ENCODE data around the gene PADI2.

The PADI2 gene

DNA sequence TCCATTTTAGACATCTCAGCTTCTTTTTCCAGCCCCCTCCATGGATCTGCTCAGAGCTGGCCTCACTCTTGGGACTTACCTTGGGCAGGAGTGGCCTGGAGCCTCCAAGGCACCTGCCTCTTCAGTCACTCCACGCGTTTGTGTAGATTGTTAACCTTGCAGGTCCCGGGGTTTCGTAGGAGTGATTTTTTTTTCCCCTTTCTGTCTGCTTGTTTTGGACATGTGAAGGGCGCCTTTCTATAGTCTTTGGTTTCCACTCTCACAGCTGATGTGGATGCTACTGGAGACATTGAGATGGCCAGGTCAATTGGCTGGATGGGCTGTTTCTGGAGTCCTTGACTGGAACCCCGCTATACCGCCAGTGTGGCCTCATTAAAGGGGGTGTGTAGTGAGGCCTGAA, 63.5 kb downstream of the PADI2 start:
- no peak for DNase-seq (ENCODE audit: low read depth in 2 of 2)

DNA sequence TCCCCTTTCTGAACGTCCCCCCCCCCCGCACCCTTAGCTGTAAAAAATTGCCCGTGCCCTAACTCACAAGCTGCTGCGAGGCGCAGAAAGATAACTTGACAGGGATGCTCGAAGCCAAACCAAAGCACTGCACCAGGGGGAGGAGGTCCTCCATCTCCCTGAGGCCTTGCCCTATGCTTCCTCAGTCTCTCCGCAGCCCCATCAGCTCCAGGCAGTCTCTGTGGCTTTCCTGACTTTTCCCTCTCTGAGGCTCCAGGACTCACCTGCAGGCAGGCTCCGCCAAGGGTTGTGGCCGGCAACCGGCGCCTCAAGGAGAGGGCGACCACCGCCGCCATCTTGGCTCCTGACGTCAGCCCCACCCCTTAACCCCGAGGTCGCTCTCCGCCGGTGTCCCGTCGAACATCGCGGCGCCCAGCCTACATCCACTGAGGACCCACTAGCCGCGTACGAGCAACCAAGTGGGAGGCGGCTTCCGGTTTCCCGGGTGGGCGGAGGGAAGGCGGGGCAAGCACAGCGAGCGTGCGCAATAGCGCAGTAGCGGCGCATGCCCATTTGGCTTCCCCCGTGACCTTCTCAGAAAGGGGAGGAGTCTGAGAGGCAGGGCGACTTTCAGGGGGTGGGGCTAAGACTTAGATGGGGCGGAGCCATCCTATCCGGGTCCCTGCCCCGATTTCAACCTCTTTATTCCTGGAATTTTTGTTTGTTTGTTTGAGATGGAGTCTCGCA, 65.4 kb downstream of the PADI2 start, which contains the start of gene SDHB:
Gene SDHB (minus strand): TSS at position 348 of the 726 bp plus-strand sequence. CDS start 13 bp downstream, at position 335.
- DNase-seq (ENCODE audit: low read depth in 2 of 2) = peak; percentile 98 to 99

DNA sequence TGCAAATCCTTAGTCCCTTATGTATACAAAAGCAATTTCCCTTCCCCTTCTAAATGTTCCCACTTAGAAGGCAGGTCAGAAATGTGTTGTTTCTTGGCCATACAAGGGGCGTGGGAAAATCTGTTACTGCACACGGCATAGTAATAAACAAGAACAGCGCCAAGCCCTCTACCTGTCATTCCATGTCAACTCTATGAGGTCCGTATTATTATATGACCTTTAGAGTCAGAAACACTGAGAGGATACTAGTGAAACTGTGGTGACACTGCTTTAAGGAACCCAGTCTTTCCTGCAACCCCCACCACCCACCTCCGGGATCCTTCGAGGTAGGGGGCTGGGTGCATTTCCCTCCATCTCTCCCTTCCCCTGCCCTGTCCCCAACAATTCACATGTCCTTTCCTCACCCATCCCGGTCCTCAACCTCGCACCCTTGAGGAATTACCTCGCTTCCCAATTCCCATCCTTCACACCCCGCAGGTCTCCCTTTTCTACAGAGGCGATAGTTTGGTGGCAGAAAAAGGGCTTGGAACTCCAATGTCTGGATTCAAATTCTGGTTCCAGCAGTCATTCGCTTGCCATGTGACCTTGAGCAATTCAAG, 66.1 kb downstream of the PADI2 start:
- no peak for DNase-seq (ENCODE audit: low read depth in 2 of 2)

DNA sequence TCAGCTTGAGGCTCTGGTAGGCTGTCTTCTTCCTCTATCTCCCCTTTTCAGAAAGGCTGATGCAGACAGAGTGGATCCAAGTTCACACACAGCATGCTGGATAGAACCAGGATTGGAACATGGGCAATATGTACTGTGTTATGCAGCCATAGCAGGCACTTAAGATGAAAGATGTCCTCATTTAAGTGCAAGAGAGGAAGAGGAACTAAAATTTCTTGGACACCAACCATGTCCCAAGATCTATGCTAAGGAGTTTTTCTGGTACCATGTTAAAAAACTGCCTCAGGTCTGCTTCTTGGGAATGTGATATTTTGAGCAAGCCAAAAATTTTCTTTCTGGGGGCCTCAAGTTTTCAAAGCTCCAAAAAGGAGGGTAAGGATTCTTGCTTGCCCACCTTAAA, 66.6 kb downstream of the PADI2 start:
- DNase-seq (ENCODE audit: low read depth in 2 of 2) = no peak

DNA sequence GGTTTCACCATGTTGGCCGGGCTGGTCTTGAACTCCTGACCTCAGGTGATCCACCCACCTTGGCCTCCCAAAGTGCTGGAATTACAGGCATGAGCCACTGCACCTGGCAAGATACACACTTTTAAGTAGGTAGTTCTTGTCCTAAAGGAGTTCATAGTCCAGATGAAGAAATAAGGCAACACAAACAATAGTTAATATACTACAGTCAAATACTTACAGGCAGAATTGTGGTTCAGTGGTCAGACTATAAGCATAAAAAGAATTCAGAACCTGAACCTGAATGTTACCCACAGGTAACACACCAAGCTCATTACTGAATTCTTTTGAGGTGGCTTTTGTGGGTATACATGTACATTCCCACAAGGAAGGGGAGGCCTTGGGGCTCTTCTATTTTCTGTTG, 67.2 kb downstream of the PADI2 start:
- DNase-seq (ENCODE audit: low read depth in 2 of 2) = no peak

DNA sequence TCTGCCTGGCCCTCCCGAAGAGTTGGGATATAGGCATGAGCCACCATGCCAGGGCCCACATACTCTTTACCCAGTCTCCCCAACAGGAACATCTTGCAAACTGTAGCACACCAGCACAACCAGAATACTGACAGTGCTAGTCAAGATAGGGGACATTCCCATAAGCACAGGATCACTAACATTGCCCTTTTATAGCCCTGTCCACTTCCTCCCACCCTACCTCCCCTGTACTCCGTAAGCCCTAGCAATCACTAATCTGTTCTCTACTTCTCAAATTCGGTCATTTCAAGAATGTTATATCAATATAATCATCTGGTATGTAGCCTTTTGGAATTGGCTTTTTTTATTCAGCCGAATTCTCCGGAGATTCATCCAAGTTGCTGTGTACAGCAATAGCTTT, 71.3 kb downstream of the PADI2 start:
- DNase-seq (ENCODE audit: low read depth in 2 of 2) = no peak

DNA sequence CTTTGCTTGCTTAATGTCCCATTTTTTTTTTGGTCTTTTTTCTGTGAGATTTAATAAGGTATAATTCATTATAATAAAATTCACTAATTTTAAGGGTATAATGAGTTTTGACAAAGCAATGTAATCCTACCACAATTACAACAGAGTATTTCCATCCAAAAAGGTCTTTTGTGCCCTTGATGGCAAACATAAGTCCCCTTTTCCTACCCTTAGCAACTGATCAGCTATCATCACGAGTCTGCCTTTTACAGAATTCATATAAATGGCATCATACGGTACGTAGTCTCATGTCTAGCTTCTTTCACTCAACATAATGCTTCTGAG, 73.0 kb downstream of the PADI2 start:
- no peak for DNase-seq (ENCODE audit: low read depth in 2 of 2)

DNA sequence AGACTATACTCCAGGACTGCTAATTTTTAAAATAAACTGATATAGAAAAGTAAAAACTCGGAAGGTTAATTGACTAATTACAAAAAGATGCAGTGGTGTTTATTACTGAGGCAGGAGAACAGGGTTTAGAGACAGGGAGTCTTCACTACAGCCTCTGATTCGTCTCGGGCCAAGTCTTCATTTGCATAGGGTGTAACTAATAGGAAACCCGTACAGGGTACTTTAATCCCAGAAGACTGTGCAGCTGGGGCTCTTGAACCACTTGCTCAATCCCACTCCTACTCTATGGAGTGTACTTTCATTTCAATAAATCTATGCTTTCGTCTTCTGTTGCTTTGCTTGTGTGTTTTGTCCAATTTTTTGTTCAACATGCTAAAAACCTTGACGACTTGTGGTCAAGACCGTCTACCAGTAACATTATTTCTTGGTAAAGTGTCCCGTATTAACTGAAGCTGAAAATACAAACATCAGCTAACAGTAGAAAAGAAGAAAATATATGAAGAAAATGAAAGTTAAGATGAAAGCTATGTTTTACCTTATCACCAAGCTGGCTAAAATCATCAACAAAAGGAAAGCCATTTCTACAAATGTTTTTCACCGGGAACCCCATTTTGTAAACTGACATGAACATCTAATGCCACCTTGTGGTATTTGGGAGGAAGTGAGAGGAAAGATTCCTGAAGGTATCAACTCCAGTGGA, 73.5 kb downstream of the PADI2 start:
- DNase-seq (ENCODE audit: low read depth in 2 of 2) = no peak

DNA sequence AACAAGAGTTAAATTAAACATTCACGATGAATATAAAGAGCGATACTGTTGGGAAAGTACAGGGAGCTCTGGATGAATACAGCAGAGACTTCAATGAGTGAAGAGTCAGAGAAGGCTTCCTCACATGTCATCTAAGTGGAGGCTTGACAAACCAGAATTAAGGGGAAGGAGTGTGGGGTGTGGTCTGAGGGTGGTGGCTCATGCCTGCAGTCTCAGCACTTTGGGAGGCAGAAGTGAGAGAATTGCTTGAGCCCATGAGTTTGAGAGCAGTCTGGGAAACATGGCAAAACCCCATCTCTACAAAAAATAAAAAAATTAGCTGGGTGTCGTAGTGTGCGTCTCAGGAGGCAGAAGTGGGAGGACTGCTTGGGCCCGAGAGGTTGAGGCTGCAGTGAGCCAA, 74.1 kb downstream of the PADI2 start:
- no peak for DNase-seq (ENCODE audit: low read depth in 2 of 2)

DNA sequence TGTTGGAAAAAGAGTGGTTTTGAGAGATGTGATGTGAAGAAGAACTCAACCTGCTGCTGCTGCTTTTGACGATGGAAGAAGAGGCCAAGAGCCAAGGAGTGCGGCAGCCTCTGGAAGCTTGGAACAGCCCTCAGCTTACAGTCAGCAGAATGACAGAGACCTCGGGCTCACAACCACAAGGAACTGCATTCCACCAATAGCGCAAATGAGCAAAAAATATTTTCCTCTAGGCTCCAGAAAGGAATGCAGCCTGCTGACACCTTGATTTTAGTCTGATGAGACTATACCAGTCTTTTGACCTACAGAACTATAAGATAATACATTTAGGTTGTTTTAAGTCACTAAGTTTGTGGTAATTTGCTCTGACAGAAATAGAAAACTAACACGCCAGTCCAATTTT, 75.6 kb downstream of the PADI2 start:
- DNase-seq (ENCODE audit: low read depth in 2 of 2) = no peak

DNA sequence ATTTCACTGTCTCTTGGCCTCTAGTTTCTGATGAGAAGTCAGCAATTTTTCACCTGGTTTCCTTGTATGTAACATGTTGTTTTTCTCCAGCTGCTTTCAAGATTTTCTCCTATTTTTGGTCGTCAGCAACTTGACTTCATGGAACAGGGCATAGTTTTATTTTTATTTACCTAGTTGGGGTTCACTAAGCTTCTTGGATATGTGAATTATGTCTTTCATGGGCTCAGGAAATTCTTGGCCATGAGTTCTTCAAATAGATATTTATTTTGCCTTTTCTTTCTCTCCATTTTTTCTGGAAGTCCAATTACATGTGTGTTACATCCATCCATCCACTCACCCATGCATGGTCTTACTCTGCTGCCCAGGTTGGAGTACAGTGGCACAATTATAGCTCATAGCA, 79.1 kb downstream of the PADI2 start:
- DNase-seq (ENCODE audit: low read depth in 2 of 2) = no peak

DNA sequence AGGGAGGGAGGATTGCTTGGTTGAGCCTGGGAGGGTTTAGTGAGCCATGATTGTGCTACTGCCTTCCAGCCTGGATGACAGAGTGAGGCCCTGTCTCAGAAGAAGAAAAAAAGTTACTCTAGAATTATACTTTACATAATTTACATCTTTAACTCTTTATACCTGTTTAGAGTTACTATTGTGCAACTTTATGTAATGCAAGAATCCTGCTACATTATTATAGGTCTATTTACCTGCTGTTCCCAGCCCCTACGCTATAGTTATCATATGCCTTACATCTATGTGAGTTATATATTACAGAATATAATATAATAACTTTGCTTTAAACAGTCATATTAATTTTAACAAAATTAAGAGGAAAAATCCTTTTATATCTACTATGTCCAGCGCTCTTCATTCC, 79.7 kb downstream of the PADI2 start:
- DNase-seq (ENCODE audit: low read depth in 2 of 2) = no peak

DNA sequence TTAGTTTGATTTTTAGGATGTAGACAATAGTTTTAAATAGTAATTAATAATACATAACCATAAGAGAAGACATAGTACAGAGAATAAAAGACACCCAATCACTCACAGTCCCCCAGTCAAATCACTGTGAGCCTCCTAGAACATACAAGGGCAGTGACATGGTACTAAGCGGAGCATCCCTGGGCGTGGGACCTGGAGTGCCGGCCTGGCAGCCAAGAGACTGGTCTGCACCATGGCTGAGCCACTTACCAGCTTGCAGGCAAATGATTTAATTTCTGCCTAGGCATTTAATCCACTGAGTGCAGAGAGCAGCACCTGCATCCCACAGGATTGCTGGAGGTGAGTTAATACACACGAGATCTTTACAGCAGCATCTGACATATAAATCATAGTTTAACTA, 85.8 kb downstream of the PADI2 start:
- DNase-seq (ENCODE audit: low read depth in 2 of 2) = no peak

DNA sequence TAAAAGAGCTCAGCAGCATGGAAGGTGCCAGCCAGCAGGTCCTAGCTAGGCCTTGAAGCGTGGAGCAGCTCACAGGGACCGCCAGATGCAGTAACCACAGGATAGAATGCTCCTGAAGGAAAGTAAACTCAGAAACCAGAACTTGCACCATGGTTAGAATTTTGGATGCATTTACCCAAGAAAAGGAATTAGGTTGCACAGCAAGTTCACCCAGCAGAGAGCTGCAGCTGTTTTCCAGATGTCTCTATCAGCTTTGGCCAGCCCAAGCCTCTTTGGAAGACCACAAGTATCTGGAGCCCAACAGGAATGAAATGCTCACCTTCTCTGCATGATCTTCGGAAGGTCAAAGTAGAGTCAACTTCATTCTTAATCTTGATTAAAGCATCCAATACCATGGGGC, 86.5 kb downstream of the PADI2 start:
- no peak for DNase-seq (ENCODE audit: low read depth in 2 of 2)

DNA sequence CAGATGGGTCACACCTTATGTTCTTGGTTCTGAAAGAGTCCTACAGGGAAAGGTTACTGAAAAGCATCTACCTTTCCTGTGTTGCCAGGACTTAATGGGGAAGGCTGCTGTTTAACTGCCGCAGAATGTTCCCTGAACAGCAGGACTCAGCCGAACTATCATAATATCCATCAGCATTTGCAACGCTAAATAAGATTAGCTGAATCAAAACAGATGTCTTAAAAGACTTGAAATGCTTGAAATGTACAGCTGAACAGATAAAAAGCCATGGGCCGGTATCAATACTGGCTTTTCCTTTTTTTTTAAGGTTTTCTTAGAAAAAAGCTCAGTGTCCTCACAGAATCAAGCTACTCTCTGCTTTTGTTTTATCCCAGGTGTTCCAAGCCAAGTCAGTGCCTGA, 87.8 kb downstream of the PADI2 start:
- no peak for DNase-seq (ENCODE audit: low read depth in 2 of 2)

DNA sequence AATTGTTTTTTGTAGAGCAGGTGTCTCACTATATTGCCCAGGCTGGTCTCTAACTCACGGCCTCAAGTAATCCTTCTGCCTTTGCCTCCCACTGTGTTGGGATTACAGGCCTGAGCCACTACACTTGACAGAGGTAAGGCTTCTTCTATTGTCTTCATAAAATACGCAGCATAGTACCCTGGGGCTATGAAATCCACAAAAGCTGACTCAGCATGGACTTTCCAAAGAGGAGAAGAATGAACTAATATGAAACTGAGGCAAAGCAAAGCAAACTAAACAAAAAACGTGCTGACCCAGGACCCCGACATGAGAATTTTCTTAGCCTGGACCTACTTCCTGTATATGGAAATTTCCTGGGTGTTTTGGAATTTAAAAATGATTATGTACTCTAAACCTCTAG, 89.0 kb downstream of the PADI2 start:
- no peak for DNase-seq (ENCODE audit: low read depth in 2 of 2)

DNA sequence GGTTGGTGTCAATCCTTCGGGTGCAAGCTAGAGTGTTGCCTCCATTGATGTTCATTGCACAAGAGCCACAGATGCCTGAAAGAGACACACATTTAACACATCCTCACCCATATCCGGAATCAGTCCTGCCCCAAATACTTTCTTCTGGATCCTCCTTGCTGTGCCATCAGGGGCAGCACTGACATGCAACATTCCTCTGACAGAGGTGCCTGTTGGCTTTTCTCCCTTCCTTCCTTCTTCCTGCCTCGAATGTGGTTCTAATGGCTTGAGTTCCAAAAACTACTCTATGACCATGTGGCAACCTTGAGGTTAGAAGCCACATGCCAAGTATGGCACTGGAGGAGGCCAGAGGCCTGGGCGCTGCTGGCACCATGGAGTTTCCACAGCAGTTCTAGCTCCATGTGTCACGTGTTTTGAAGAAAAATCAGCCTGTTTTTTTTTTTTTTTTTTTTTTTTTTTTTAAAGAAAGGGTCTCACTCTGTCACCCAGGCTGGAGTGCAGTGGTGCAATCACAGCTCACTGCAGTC, 90.5 kb downstream of the PADI2 start:
- DNase-seq (ENCODE audit: low read depth in 2 of 2) = no peak

DNA sequence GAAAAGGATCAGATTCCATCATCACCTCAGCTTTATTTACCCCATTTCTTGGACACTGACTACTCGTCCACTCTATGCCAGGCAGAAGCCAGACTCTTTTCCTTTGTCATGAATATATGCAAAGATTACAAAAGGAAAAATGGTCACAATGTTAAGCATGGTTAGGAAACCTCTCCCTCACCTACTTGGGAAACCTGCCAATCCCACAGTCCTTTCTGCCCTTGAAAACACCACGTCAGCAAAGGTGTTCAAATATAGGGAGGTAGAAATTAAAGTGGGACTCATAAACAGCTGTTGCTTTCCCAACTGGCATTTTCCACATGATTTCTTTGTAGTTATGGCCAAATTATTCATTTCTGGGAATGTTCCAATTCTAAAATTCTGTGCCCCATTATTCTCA, 91.4 kb downstream of the PADI2 start:
- DNase-seq (ENCODE audit: low read depth in 2 of 2) = no peak

DNA sequence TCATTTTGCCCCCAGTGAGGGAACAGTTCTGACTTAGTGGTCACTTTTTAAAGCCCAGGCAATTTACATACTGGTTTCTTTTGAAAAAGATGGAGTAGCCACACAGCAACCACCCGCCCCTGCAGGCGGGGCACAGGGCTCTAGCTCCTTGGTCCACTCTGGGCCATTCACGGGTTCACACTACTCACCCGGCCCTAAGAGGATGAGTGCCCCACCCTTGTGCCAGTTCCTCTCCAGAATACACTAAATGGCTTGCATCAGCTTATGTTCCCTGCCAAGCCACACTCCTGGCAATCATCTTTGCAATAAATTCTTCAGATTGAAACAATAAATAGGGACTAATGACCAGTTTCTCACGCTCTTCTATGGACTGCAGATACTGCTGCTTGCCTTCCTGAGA, 91.8 kb downstream of the PADI2 start:
- no peak for DNase-seq (ENCODE audit: low read depth in 2 of 2)

DNA sequence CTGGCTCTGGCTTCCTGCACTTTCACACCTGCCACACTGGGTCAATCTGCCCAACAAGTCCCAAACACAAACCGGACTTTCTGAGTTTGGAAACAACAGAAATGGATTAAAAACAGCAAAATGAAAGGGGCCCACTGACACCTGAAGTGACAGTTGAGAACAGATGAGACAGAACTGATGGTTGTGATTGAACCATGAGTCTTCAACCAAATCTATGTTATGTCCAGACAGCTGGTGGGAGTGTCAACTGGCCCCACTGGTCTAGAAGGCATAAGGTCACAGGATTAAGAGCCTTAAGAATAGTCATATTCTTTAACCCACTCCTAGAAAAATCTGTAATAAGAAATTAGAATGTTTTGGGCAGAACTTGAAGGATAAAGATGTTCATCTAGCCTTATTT, 94.5 kb downstream of the PADI2 start:
- no peak for DNase-seq (ENCODE audit: low read depth in 2 of 2)

DNA sequence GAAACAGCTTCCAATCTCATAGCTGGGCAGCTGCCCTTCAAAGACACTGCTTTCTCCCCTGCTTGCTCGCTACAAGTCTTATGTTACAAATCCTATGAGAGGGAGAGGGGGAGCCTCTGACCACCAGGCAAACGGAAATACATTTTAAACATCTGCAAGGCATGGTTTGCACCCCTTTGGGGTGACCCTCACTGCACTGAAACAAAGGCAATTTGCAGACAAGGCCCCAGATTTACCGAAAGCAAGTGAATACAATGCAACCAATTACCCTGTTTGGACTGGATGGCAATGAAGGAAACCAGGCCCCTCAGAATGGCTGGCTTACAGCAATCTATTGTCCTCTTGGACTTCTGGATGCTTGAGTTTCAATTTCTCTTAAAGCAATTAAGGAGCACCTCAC, 95.7 kb downstream of the PADI2 start:
- DNase-seq (ENCODE audit: low read depth in 2 of 2) = no peak

DNA sequence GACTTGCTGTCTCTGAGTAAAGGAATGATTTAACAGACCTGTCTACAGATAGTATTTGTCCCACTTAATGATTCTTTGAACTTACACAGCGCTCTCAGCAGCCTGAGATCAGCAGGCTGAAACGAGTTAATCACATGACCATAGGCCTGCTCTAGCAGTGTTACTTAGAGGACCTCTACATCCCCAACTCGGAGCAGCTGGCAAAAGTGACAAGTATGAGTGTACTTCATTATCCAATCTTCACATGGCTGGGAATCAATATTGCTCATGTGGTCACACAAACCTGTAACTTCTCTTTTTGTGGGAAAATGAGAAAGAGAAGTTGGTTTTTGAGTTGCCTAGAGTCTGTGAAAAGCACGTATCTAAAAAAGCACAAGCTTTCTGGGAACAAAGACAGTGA, 96.1 kb downstream of the PADI2 start:
- DNase-seq (ENCODE audit: low read depth in 2 of 2) = no peak

DNA sequence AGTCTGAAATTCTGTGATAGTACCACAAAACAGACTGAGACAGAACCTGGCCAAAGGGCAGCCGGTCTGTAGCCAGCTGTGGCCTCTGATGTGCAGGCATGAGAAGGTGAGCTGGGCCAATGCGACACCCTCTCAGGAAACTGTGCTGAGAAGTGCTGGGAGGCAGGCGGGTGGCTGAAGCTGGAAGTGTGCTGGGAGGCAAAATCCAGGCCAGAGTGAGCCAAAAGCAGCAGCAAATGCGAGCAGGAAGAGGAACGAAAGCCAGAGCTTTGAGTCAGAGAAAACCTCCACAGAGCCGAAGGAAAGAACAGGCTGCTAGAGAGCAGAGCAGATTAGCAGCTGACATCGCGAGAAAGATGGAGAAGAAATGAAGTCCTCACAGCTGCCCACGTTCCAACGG, 97.4 kb downstream of the PADI2 start:
- no peak for DNase-seq (ENCODE audit: low read depth in 2 of 2)
